Measurements from ENCODE around the gene CPTP. TPM values are rescaled to one million over a fixed set of nuclear protein-coding genes. Genes with fewer than 3 reads are reported as not detected.

The CPTP gene
- polyA plus RNA-seq, 6 donors from 2014 or later, result 7.9 to 16.9 (median 10.7) TPM

GRCh38 chr1:1322952-1323351, 1.6 kb upstream of the CPTP start:
- Mint-ChIP-seq H3K36me3 (no peaks in the 10 kb centered on the region), H3K9me3 (no peaks in the 10 kb centered on the region), H3K4me1 (peaks cover 19 to 49% (median 30%) of the 10 kb centered on the region in 3 donors), H3K4me3 (peak overlapping the region; percentile 85 to 93 (median 87)), H3K27me3 (no peaks in the 10 kb centered on the region), H3K27ac (peak overlapping the region in 2 of 6 donors; percentile 82 to 89)
- no peak for DNase-seq
- ATAC-seq (ENCODE audit: low read depth in 2 of 2), result no peak

- peaks cover 19 to 47% (median 29%) of the 10 kb centered on the region in 3 donors for H3K4me1 Mint-ChIP-seq
- no peaks in the 10 kb centered on the region for H3K27me3 Mint-ChIP-seq
- ATAC-seq (ENCODE audit: low read depth in 2 of 2) (peak; percentile 29 to 34), DNase-seq (no peak)
- no peaks in the 10 kb centered on the region for H3K36me3 Mint-ChIP-seq
- H3K4me3 Mint-ChIP-seq, result peak overlapping the region in 7 of 8 donors; percentile 45 to 96 (median 89)
- no peaks in the 10 kb centered on the region for H3K9me3 Mint-ChIP-seq
- peak overlapping the region in 1 of 6 donors; percentile 89 for H3K27ac Mint-ChIP-seq
Observed at GRCh38 chr1:1324084-1324523, 498 bp upstream of the CPTP start.

DNA sequence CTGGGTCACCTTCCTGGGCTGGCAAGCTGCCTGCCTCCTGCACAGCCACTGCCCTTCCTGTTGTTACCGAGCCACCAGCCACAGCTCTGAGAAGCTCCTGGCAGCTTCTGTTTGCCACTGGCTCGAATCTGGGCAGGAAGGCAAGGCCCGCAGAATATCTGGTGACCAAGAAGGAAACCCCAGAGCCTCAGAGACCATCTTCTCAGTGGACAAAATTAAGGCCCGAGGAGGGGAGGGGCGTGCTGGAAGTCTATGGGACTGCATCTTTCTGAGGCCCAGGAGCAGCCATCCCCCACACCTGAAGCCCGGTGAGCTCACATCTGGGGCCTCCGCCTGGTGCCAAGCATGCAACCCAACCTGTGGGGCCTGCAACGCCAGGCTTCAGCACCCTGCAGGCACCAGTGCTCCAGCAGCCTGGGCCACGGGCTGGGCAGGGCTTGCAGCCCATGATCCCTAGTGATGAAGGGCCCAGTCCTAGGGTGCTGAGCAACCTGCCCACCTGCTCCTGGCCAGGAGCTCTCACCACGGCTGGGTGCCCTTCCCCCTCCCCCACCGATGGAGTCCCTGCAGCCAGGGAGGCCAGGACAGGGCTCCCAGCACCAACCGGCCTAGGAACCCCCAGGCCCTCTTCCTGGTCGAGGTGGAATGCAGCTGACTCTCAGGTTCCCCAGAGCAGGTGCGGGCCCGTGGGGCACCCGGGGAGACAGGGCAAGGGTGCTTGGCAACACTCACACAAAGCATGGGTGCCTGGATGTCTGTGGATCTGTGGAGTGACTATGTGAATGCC, 879 bp downstream of the CPTP start:
- DNase-seq, result no peak
- H3K4me1 Mint-ChIP-seq, result peaks cover 19 to 34% (median 23%) of the 10 kb centered on the region in 3 donors
- H3K4me3 Mint-ChIP-seq, result peak overlapping the region; percentile 57 to 85 (median 78)

GRCh38 chr1:1326075-1326605, 1.5 kb downstream of the CPTP start:
- Mint-ChIP-seq H3K4me3 (peak overlapping the region; percentile 36 to 85 (median 70)), H3K36me3 (no peaks in the 10 kb centered on the region), H3K27ac (peak overlapping the region in 1 of 6 donors; percentile 87), H3K4me1 (peaks cover 19 to 34% (median 23%) of the 10 kb centered on the region in 3 donors), H3K27me3 (no peaks in the 10 kb centered on the region), H3K9me3 (no peaks in the 10 kb centered on the region)
- no peak for ATAC-seq (ENCODE audit: low read depth in 2 of 2)
- no peak for DNase-seq

More for the DNA sequence above, 879 bp downstream of the CPTP start:
- no peaks in the 10 kb centered on the region for H3K36me3 Mint-ChIP-seq
- no peak for ATAC-seq (ENCODE audit: low read depth in 2 of 2)
- H3K27ac Mint-ChIP-seq, result peak overlapping the region in 3 of 6 donors; percentile 50 to 87 (median 71)
- no peaks in the 10 kb centered on the region for H3K27me3 Mint-ChIP-seq
- no peaks in the 10 kb centered on the region for H3K9me3 Mint-ChIP-seq

DNA sequence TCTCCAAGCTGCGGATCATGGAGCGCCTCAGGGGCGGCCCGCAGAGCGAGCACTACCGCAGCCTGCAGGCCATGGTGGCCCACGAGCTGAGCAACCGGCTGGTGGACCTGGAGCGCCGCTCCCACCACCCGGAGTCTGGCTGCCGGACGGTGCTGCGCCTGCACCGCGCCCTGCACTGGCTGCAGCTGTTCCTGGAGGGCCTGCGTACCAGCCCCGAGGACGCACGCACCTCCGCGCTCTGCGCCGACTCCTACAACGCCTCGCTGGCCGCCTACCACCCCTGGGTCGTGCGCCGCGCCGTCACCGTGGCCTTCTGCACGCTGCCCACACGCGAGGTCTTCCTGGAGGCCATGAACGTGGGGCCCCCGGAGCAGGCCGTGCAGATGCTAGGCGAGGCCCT, 2.7 kb downstream of the CPTP start:
- no peak for DNase-seq
- H3K4me3 Mint-ChIP-seq, result peak overlapping the region in 2 of 8 donors; percentile 24 to 58
- no peak overlapping the region for H3K27ac Mint-ChIP-seq
- no peak for ATAC-seq (ENCODE audit: low read depth in 2 of 2)
- no peaks in the 10 kb centered on the region for H3K36me3 Mint-ChIP-seq
- no peaks in the 10 kb centered on the region for H3K27me3 Mint-ChIP-seq
- peaks cover 15 to 29% (median 19%) of the 10 kb centered on the region in 3 donors for H3K4me1 Mint-ChIP-seq
- H3K9me3 Mint-ChIP-seq, result no peaks in the 10 kb centered on the region

- no peaks in the 10 kb centered on the region for H3K27me3 Mint-ChIP-seq
- H3K27ac Mint-ChIP-seq, result no peak overlapping the region
- no peak overlapping the region for H3K4me3 Mint-ChIP-seq
- no peak for ATAC-seq (ENCODE audit: low read depth in 2 of 2)
- DNase-seq, result no peak
- no peaks in the 10 kb centered on the region for H3K9me3 Mint-ChIP-seq
- H3K36me3 Mint-ChIP-seq, result no peaks in the 10 kb centered on the region
- H3K4me1 Mint-ChIP-seq, result peaks cover 9 to 19% (median 17%) of the 10 kb centered on the region in 3 donors
Observed at GRCh38 chr1:1328254-1328653, 3.7 kb downstream of the CPTP start.

GRCh38 chr1:1329304-1330210, 5.0 kb downstream of the CPTP start:
- Mint-ChIP-seq H3K27me3 (no peaks in the 10 kb centered on the region), H3K9me3 (no peaks in the 10 kb centered on the region), H3K36me3 (no peaks in the 10 kb centered on the region), H3K4me1 (peaks cover 4 to 14% (median 13%) of the 10 kb centered on the region in 3 donors), H3K4me3 (peak overlapping the region in 1 of 8 donors; percentile 64), H3K27ac (no peak overlapping the region)
- no peak for DNase-seq
- ATAC-seq (ENCODE audit: low read depth in 2 of 2), result no peak

- H3K27me3 Mint-ChIP-seq, result no peaks in the 10 kb centered on the region
- DNase-seq, result no peak
- no peaks in the 10 kb centered on the region for H3K9me3 Mint-ChIP-seq
- no peak overlapping the region for H3K27ac Mint-ChIP-seq
- peak overlapping the region in 1 of 8 donors; percentile 64 for H3K4me3 Mint-ChIP-seq
- H3K4me1 Mint-ChIP-seq, result peaks cover 4 to 11% (median 10%) of the 10 kb centered on the region in 3 donors
- no peak for ATAC-seq (ENCODE audit: low read depth in 2 of 2)
- H3K36me3 Mint-ChIP-seq, result no peaks in the 10 kb centered on the region
Observed at GRCh38 chr1:1330366-1331067, 5.9 kb downstream of the CPTP start.

GRCh38 chr1:1331068-1331965, 6.7 kb downstream of the CPTP start, which contains the start of gene TAS1R3:
TSS of gene TAS1R3 (plus strand) at chr1:1331280. CDS start at chr1:1331346, 66 bp downstream.
- Mint-ChIP-seq H3K36me3 (no peaks in the 10 kb centered on the region), H3K9me3 (no peaks in the 10 kb centered on the region), H3K4me1 (peaks cover under 1 to 3% (median 3%) of the 10 kb centered on the region in 3 donors), H3K27me3 (no peaks in the 10 kb centered on the region), H3K4me3 (peak within 1 kb of the TSS in 1 of 8 donors; percentile 64), H3K27ac (peak within 1 kb of the TSS in 1 of 6 donors; percentile 41)
- ATAC-seq (ENCODE audit: low read depth in 2 of 2) (no peak), DNase-seq (no peak)

DNA sequence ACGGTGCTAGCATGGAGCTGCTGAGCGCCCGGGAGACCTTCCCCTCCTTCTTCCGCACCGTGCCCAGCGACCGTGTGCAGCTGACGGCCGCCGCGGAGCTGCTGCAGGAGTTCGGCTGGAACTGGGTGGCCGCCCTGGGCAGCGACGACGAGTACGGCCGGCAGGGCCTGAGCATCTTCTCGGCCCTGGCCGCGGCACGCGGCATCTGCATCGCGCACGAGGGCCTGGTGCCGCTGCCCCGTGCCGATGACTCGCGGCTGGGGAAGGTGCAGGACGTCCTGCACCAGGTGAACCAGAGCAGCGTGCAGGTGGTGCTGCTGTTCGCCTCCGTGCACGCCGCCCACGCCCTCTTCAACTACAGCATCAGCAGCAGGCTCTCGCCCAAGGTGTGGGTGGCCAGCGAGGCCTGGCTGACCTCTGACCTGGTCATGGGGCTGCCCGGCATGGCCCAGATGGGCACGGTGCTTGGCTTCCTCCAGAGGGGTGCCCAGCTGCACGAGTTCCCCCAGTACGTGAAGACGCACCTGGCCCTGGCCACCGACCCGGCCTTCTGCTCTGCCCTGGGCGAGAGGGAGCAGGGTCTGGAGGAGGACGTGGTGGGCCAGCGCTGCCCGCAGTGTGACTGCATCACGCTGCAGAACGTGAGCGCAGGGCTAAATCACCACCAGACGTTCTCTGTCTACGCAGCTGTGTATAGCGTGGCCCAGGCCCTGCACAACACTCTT, 7.6 kb downstream of the CPTP start:
- H3K27me3 Mint-ChIP-seq, result no peaks in the 10 kb centered on the region
- no peak for ATAC-seq (ENCODE audit: low read depth in 2 of 2)
- no peak for DNase-seq
- no peaks in the 10 kb centered on the region for H3K9me3 Mint-ChIP-seq
- H3K27ac Mint-ChIP-seq, result no peak overlapping the region
- no peaks in the 10 kb centered on the region for H3K36me3 Mint-ChIP-seq
- H3K4me3 Mint-ChIP-seq, result no peak overlapping the region
- H3K4me1 Mint-ChIP-seq, result no peaks in the 10 kb centered on the region

DNA sequence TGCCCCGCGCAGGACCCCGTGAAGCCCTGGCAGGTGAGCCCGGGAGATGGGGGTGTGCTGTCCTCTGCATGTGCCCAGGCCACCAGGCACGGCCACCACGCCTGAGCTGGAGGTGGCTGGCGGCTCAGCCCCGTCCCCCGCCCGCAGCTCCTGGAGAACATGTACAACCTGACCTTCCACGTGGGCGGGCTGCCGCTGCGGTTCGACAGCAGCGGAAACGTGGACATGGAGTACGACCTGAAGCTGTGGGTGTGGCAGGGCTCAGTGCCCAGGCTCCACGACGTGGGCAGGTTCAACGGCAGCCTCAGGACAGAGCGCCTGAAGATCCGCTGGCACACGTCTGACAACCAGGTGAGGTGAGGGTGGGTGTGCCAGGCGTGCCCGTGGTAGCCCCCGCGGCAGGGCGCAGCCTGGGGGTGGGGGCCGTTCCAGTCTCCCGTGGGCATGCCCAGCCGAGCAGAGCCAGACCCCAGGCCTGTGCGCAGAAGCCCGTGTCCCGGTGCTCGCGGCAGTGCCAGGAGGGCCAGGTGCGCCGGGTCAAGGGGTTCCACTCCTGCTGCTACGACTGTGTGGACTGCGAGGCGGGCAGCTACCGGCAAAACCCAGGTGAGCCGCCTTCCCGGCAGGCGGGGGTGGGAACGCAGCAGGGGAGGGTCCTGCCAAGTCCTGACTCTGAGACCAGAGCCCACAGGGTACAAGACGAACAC, 8.3 kb downstream of the CPTP start:
- no peak overlapping the region for H3K4me3 Mint-ChIP-seq

More for the DNA sequence above, 8.3 kb downstream of the CPTP start:
- Mint-ChIP-seq H3K27me3 (no peaks in the 10 kb centered on the region), H3K36me3 (no peaks in the 10 kb centered on the region), H3K4me1 (no peaks in the 10 kb centered on the region), H3K27ac (no peak overlapping the region), H3K9me3 (no peaks in the 10 kb centered on the region)
- no peak for ATAC-seq (ENCODE audit: low read depth in 2 of 2)
- no peak for DNase-seq
